Measurements from ENCODE around the gene LRRTM2. TPM values are rescaled to one million over a fixed set of nuclear protein-coding genes. Genes with fewer than 3 reads are reported as not detected.

The LRRTM2 gene
- total and polyA plus RNA-seq, 2 experiments from 2014 or later, result 0.24 TPM; not detected in 1

DNA sequence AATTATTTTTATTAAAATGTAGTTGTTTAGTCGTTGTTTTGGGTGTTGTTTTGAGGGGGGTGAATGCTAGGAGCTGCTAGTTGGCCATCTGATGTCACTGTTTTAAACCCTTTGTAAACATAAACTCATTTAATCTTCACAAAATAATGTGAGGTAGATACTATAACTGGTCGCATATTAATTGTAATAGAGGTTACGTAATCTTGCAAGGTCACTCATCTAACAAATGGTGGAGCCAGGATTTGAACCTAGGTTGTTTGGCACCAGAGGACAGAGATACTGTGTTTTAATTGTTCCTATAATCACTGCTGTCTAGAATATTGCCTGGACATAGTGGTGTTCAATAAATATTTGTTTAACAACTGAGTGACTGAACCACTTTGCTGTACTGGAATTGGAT is 54.4 kb downstream of the LRRTM2 start:
- Histone ChIP-seq H3K9me3 (ENCODE audit: low read depth) (no peaks in the 10 kb centered on the region), H3K27me3 (no peaks in the 10 kb centered on the region), H3K4me1 (ENCODE audit: low read depth) (peaks cover 5% of the 10 kb centered on the region), H3K36me3 (peaks cover 1% of the 10 kb centered on the region), H3K4me3 (no peak overlapping the region), H3K27ac (no peak overlapping the region)
- DNase-seq (ENCODE audit: low read depth in 1 of 2, low spot score in 1 of 2), result no peak
- TF ChIP-seq, protein P1, sequence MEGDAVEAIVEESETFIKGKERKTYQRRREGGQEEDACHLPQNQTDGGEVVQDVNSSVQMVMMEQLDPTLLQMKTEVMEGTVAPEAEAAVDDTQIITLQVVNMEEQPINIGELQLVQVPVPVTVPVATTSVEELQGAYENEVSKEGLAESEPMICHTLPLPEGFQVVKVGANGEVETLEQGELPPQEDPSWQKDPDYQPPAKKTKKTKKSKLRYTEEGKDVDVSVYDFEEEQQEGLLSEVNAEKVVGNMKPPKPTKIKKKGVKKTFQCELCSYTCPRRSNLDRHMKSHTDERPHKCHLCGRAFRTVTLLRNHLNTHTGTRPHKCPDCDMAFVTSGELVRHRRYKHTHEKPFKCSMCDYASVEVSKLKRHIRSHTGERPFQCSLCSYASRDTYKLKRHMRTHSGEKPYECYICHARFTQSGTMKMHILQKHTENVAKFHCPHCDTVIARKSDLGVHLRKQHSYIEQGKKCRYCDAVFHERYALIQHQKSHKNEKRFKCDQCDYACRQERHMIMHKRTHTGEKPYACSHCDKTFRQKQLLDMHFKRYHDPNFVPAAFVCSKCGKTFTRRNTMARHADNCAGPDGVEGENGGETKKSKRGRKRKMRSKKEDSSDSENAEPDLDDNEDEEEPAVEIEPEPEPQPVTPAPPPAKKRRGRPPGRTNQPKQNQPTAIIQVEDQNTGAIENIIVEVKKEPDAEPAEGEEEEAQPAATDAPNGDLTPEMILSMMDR (IDR thresholded peaks at IDR 0.05; ENCODE audit: low read depth, low read length), result no peak

- DNase-seq (ENCODE audit: low read depth in 1 of 2, low spot score in 1 of 2), result no peak
- TF ChIP-seq, protein P1 (IDR thresholded peaks at IDR 0.05; ENCODE audit: low read depth, low read length), result no peak
- H3K27me3 ChIP-seq, result no peaks in the 10 kb centered on the region
- H3K36me3 ChIP-seq, result no peaks in the 10 kb centered on the region
- H3K27ac ChIP-seq, result no peak overlapping the region
- peaks cover 5% of the 10 kb centered on the region for H3K4me1 ChIP-seq (ENCODE audit: low read depth)
- no peaks in the 10 kb centered on the region for H3K9me3 ChIP-seq (ENCODE audit: low read depth)
- H3K4me3 ChIP-seq, result no peak overlapping the region
Measured at GRCh38 chr5:138819081-138819480, 56.1 kb downstream of the LRRTM2 start.

Other genes with a start within 250 kb of the LRRTM2 start
- gene CTNNA1, start 121.9 kb downstream of the LRRTM2 start, total RNA-seq, result 260 and 304 TPM in 2 replicates
- 145 and 171 TPM in 2 replicates for gene CTNNA1, start 121.9 kb downstream of the LRRTM2 start, polyA plus RNA-seq

Measured in cardiac muscle cell (in vitro differentiated cells and primary cell).